NCI-H146 (cell line): Measurements from ENCODE around the gene TXNDC8.
"Not testable (repeated sequence)": the region's sequence is repeated elsewhere in the genome, so short reads cannot be mapped to it uniquely, and the experiment has no call there.

Experiments
- DNase-seq: peaks from one replicate; lab custom pipeline; 2025; lab: John Stamatoyannopoulos, UW

Gene TXNDC8

GRCh38 chr9:110337727-110338126 lies at the start of gene TXNDC8:
Gene TXNDC8 (minus strand): TSS chr9:110337863.
- no peak for DNase-seq

- DNase-seq = no peak
These were observed 45.8 kb upstream of the TXNDC8 start for GRCh38 chr9:110383491-110383890.

GRCh38 chr9:110382731-110383130 lies 45.1 kb upstream of the TXNDC8 start:
- DNase-seq = no peak

GRCh38 chr9:110371411-110372007 lies 33.8 kb upstream of the TXNDC8 start:
- DNase-seq = no peak

GRCh38 chr9:110370315-110370714 lies 32.7 kb upstream of the TXNDC8 start:
- no peak for DNase-seq

- DNase-seq = no peak
These were observed 26.8 kb upstream of the TXNDC8 start for GRCh38 chr9:110364451-110364850.

- not testable (repeated sequence) for DNase-seq
These were observed 21.3 kb upstream of the TXNDC8 start for GRCh38 chr9:110358992-110359391.

GRCh38 chr9:110357505-110357904 lies 19.8 kb upstream of the TXNDC8 start:
- DNase-seq = no peak

GRCh38 chr9:110356639-110357395 lies 19.2 kb upstream of the TXNDC8 start:
- DNase-seq = no peak

- DNase-seq = no peak
These were observed 18.2 kb upstream of the TXNDC8 start for GRCh38 chr9:110355911-110356310.

GRCh38 chr9:110351009-110351467 lies 13.4 kb upstream of the TXNDC8 start:
- no peak for DNase-seq

GRCh38 chr9:110346325-110346724 lies 8.7 kb upstream of the TXNDC8 start:
- no peak for DNase-seq

GRCh38 chr9:110344821-110345220 lies 7.2 kb upstream of the TXNDC8 start:
- no peak for DNase-seq

- no peak for DNase-seq
These were observed 5.9 kb upstream of the TXNDC8 start for GRCh38 chr9:110343551-110343950.

- DNase-seq = no peak
These were observed 2.6 kb upstream of the TXNDC8 start for GRCh38 chr9:110340306-110340705.

- no peak for DNase-seq
These were observed 480 bp upstream of the TXNDC8 start for GRCh38 chr9:110338143-110338542.

- DNase-seq = no peak
These were observed 1.3 kb downstream of the TXNDC8 start for GRCh38 chr9:110336363-110336762.

- DNase-seq = no peak
These were observed 2.8 kb downstream of the TXNDC8 start for GRCh38 chr9:110334871-110335270.

- no peak for DNase-seq
These were observed 3.5 kb downstream of the TXNDC8 start for GRCh38 chr9:110334183-110334582.

- no peak for DNase-seq
These were observed 4.9 kb downstream of the TXNDC8 start for GRCh38 chr9:110332766-110333165.

- no peak for DNase-seq
These were observed 7.1 kb downstream of the TXNDC8 start for GRCh38 chr9:110330484-110331105.

- DNase-seq = no peak
These were observed 7.9 kb downstream of the TXNDC8 start for GRCh38 chr9:110329639-110330230.

GRCh38 chr9:110328763-110329162 lies 8.9 kb downstream of the TXNDC8 start:
- DNase-seq = no peak
